ENCODE data around the gene TIMP3. TPM values are rescaled to one million over a fixed set of nuclear protein-coding genes. Genes with fewer than 3 reads are reported as not detected.

The TIMP3 gene
- total and polyA plus RNA-seq, 2 donors (not counting 1 experiment from before 2014, with no cell fraction given) = not detected

GRCh38 chr22:32830473-32830872 is 29.0 kb downstream of the TIMP3 start:
- Histone ChIP-seq H2AFZ (ENCODE audit: insufficient read depth, low read depth, low read length, poor library complexity, severe bottlenecking) (no peak overlapping the region), H3K4me3 (ENCODE audit: control extremely low read depth in 1 of 5, extremely low read depth in 1 of 5, insufficient read depth in 1 of 5, low read depth in 2 of 5, low read length in 4 of 5) (no peak overlapping the region), H3K9ac (ENCODE audit: low read length) (no peak overlapping the region), H3K4me2 (replicated peaks; ENCODE audit: low read depth, low read length, poor library complexity, severe bottlenecking) (no peak overlapping the region), H4K20me1 (ENCODE audit: control insufficient read depth, insufficient read depth, low read length, poor library complexity, severe bottlenecking) (no peaks in the 10 kb centered on the region), H3K27ac (ENCODE audit: low read length in 2 of 2) (no peak overlapping the region), H3K9me3 (ENCODE audit: control extremely low read depth in 1 of 3, control insufficient read depth in 2 of 3, insufficient read depth in 1 of 3, low read length in 2 of 3) (no peaks in the 10 kb centered on the region), H3K4me1 (ENCODE audit: control insufficient read depth in 2 of 2, insufficient read depth in 2 of 2, low read length in 2 of 2) (no peaks in the 10 kb centered on the region), H3K27me3 (replicated peaks in 1 of 4; ENCODE audit: control extremely low read depth in 1 of 4, control insufficient read depth in 3 of 4, insufficient read depth in 4 of 4, low read length in 3 of 4) (no peaks in the 10 kb centered on the region), H3K36me3 (replicated peaks in 1 of 2; ENCODE audit: control extremely low read depth in 1 of 2, control insufficient read depth in 1 of 2, extremely low read depth in 1 of 2, insufficient read depth in 2 of 2, low read length in 1 of 2) (no peaks in the 10 kb centered on the region), H3K79me2 (ENCODE audit: control insufficient read depth, insufficient read depth, low read length) (no peaks in the 10 kb centered on the region)
- DNase-seq = no peak
- intact Hi-C loops (cut with micrococcal nuclease) = no loop called here
- H3K4me3 Mint-ChIP-seq = no peak overlapping the region
- ChIA-PET POLR2A (no interaction called here), CTCF (no interaction called here)
- H3K4me1 Mint-ChIP-seq = peaks cover 4% of the 10 kb centered on the region
- no peaks in the 10 kb centered on the region for H3K9me3 Mint-ChIP-seq (ENCODE audit: insufficient read depth)
- H3K27me3 Mint-ChIP-seq = peaks cover 6% of the 10 kb centered on the region
- no peak for ATAC-seq (ENCODE audit: low read depth)
- H3K27ac Mint-ChIP-seq = no peak overlapping the region
- WGBS (ENCODE audit: insufficient coverage) = 91% methylated on average over 9 of the region's 11 CpGs
- TF ChIP-seq EZH2 (IDR thresholded peaks at IDR 0.05; ENCODE audit: borderline replicate concordance, insufficient read depth, low read depth, low read length, poor library complexity, severe bottlenecking) (no peak), CTCF (IDR thresholded peaks at IDR 0.05) (no peak)

GRCh38 chr22:32830957-32831356 is 29.5 kb downstream of the TIMP3 start:
- Histone ChIP-seq H3K4me3 (ENCODE audit: control extremely low read depth in 1 of 5, extremely low read depth in 1 of 5, insufficient read depth in 1 of 5, low read depth in 2 of 5, low read length in 4 of 5) (no peak overlapping the region), H3K9ac (ENCODE audit: low read length) (no peak overlapping the region), H4K20me1 (ENCODE audit: control insufficient read depth, insufficient read depth, low read length, poor library complexity, severe bottlenecking) (no peaks in the 10 kb centered on the region), H2AFZ (ENCODE audit: insufficient read depth, low read depth, low read length, poor library complexity, severe bottlenecking) (no peak overlapping the region), H3K4me2 (replicated peaks; ENCODE audit: low read depth, low read length, poor library complexity, severe bottlenecking) (no peak overlapping the region), H3K9me3 (ENCODE audit: control extremely low read depth in 1 of 3, control insufficient read depth in 2 of 3, insufficient read depth in 1 of 3, low read length in 2 of 3) (no peaks in the 10 kb centered on the region), H3K36me3 (replicated peaks in 1 of 2; ENCODE audit: control extremely low read depth in 1 of 2, control insufficient read depth in 1 of 2, extremely low read depth in 1 of 2, insufficient read depth in 2 of 2, low read length in 1 of 2) (no peaks in the 10 kb centered on the region), H3K27ac (ENCODE audit: low read length in 2 of 2) (no peak overlapping the region), H3K27me3 (replicated peaks in 1 of 4; ENCODE audit: control extremely low read depth in 1 of 4, control insufficient read depth in 3 of 4, insufficient read depth in 4 of 4, low read length in 3 of 4) (no peaks in the 10 kb centered on the region), H3K4me1 (ENCODE audit: control insufficient read depth in 2 of 2, insufficient read depth in 2 of 2, low read length in 2 of 2) (no peaks in the 10 kb centered on the region), H3K79me2 (ENCODE audit: control insufficient read depth, insufficient read depth, low read length) (no peaks in the 10 kb centered on the region)
- Mint-ChIP-seq H3K4me1 (peaks cover 4% of the 10 kb centered on the region), H3K9me3 (ENCODE audit: insufficient read depth) (no peaks in the 10 kb centered on the region), H3K27me3 (peaks cover 7% of the 10 kb centered on the region), H3K4me3 (no peak overlapping the region), H3K27ac (no peak overlapping the region)
- DNase-seq (no peak), ATAC-seq (ENCODE audit: low read depth) (no peak)
- no peak for TF ChIP-seq EZH2 (IDR thresholded peaks at IDR 0.05; ENCODE audit: borderline replicate concordance, insufficient read depth, low read depth, low read length, poor library complexity, severe bottlenecking)
- TF ChIP-seq CTCF (IDR thresholded peaks at IDR 0.05) = no peak
- WGBS (ENCODE audit: insufficient coverage) = 87% methylated on average over 2 of the region's 2 CpGs
- POLR2A ChIA-PET = no interaction called here
- intact Hi-C loops (cut with micrococcal nuclease) = no loop called here
- CTCF ChIA-PET = no interaction called here

All from B cell (primary cell).